Panc1 (cell line): ENCODE results near the gene CYP1B1.
A peak's percentile ranks its signal among the peaks of the same experiment; 100 is the strongest.

Source experiments
- TF ChIP-seq, protein P1 (sequence below): fragments of 450-650 bp; IDR thresholded peaks from 2 replicates; pipeline ENCODE4 v1.5.1; 2017; ENCODE audit warnings: mild to moderate bottlenecking
- TF ChIP-seq, protein P2 (sequence below), 2 experiments: IDR thresholded peaks; 2 replicates each; pipeline ENCODE4 v1.6.1; 2011 to 2012; ENCODE audit warnings: low read depth in 2 of 2, control low read depth in 1 of 2, low read length in 1 of 2, mild to moderate bottlenecking in 1 of 2, moderate library complexity in 1 of 2; ENCODE audit not compliant: insufficient read depth in 1 of 2

DNA sequence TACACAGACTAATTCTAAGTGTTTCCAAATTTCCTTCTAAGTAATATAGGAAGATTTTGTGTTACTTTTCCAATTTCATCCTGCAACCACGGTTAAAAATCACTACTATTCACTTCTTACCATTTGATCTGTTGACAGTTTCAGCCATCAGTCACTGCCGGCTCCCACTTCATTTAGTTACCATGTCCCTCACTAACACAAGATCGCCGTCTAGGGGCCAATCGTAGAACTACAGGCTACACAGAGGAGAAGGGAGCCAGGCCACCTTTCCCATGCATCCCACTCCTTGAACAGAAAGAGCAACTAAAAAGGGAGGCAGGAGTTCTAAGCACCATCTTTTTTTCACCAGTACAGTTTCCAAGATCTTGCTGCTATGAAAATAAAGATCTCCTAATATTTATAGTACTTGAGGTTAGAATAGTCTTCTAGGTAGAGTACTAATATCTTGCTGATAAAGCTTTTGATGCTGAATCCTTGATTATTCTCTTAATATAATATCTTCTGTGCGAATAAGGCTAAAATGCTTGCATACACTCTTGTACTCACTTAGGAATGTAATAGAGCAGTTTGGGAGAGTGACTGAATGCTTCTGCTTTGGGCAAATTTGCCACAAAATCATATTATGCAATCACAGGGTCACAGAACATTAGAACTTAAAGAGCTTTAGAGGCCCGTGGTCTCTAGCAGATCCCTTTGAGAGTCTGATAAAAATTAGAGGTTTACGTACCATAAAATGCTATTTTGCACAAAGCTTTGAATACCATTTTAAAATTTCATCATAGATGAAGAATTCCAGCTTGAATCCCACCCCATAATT lies 39.5 kb upstream of the CYP1B1 start:
- TF ChIP-seq, protein P1, sequence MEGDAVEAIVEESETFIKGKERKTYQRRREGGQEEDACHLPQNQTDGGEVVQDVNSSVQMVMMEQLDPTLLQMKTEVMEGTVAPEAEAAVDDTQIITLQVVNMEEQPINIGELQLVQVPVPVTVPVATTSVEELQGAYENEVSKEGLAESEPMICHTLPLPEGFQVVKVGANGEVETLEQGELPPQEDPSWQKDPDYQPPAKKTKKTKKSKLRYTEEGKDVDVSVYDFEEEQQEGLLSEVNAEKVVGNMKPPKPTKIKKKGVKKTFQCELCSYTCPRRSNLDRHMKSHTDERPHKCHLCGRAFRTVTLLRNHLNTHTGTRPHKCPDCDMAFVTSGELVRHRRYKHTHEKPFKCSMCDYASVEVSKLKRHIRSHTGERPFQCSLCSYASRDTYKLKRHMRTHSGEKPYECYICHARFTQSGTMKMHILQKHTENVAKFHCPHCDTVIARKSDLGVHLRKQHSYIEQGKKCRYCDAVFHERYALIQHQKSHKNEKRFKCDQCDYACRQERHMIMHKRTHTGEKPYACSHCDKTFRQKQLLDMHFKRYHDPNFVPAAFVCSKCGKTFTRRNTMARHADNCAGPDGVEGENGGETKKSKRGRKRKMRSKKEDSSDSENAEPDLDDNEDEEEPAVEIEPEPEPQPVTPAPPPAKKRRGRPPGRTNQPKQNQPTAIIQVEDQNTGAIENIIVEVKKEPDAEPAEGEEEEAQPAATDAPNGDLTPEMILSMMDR, result peak; percentile 99
- TF ChIP-seq, protein P2, sequence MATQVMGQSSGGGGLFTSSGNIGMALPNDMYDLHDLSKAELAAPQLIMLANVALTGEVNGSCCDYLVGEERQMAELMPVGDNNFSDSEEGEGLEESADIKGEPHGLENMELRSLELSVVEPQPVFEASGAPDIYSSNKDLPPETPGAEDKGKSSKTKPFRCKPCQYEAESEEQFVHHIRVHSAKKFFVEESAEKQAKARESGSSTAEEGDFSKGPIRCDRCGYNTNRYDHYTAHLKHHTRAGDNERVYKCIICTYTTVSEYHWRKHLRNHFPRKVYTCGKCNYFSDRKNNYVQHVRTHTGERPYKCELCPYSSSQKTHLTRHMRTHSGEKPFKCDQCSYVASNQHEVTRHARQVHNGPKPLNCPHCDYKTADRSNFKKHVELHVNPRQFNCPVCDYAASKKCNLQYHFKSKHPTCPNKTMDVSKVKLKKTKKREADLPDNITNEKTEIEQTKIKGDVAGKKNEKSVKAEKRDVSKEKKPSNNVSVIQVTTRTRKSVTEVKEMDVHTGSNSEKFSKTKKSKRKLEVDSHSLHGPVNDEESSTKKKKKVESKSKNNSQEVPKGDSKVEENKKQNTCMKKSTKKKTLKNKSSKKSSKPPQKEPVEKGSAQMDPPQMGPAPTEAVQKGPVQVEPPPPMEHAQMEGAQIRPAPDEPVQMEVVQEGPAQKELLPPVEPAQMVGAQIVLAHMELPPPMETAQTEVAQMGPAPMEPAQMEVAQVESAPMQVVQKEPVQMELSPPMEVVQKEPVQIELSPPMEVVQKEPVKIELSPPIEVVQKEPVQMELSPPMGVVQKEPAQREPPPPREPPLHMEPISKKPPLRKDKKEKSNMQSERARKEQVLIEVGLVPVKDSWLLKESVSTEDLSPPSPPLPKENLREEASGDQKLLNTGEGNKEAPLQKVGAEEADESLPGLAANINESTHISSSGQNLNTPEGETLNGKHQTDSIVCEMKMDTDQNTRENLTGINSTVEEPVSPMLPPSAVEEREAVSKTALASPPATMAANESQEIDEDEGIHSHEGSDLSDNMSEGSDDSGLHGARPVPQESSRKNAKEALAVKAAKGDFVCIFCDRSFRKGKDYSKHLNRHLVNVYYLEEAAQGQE (IDR thresholded peaks at IDR 0.05; ENCODE audit: insufficient read depth in 1 of 2, low read depth in 2 of 2, low read length in 1 of 2), result no peak
